Measurements from ENCODE around the gene GPR160.
"Not testable (repeated sequence)": the region's sequence is repeated elsewhere in the genome, so short reads cannot be mapped to it uniquely, and the experiment has no call there.

GPR160 gene

DNA sequence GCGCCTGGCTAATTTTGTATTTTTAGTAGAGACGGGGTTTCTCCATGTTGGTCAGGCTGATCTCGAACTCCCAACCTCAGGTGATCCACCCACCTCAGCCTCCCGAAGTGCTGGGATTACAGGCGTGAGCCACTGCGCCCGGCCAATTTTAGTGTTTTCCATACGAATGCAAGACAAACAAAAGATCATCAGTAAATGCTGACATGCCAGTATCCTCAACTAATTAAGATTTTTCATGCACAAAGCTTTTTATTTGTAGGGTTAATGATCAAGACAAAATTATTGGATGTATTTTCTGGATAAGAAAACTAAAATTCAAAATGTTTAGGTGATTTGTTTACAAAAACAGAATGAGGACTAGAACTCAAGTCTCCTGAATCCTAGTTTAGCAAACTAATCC is 76.4 kb downstream of the GPR160 start:
- DNase-seq, result not testable (repeated sequence)

DNA sequence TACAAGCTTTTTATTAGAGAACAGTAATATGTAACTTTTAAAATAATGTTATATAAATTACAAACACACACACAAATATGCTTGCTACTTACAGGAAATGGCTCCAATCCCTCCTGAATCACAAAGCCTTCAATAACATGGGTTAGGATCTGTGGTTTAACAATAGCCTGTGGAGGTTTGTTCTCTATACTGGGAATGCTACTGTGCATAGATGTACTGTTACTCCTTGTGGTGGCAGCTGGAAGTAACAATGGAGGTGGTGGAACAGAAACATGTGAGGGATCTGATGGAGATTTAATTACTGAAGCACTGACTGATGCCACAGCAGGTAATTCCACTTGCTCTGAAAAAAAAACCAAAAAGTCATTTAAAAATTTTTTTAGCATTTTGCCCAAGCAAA is 79.3 kb downstream of the GPR160 start:
- peak; percentile 7 for DNase-seq

DNA sequence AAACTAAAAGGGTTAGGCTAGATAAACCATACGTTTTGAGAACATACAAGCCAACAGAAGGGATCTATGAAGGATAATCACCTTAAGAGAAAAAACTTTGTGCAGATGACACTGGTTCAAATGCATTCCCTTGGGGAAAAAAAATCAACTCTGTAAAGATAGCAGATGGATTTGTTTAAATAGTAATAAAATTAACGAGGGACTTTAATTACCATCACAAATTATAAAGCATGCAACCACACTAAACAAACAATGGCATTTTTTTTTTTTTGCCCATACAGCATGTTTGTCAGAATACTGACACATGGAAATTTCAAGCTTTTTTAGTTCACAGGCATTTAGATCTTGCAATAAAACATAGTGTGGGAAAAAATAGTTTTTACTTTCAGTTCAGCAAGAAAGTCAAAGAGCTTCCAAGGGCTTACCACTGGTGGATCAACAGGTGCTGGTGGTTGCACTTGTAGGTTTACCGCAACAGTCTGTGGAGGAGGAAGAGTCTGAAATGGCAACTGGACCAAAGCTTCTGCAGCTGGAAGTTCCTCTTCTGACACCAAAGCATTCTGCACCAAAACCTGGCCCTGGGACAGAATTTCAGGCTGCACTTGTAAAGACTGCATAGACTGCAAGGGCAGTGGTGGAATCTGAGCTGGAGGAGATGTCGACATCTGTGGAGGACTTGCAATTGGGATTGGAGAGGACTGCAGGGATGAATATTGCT is 90.6 kb downstream of the GPR160 start:
- DNase-seq, result no peak

DNA sequence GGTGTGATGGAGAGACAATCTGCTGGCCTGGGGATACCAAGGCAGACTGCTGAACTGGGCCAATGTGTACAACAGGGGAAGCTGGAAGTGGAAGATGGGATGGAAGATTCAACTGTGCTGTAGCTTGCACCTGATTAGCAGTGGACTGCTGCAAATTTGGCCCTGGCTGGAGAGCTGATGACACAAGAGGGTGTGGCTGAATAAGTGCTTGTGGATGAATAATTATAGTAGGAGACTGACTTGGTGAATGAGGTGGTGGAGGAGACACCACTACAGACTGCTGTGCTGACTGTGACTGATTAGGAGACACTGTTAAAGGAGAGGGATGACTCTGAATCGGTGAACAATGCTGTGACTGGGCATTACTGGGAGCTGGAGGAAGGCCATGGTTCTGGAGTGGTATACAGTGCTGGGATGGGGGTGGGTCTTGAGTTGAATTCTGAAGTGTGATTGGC is 91.2 kb downstream of the GPR160 start:
- peak; percentile 20 for DNase-seq

DNA sequence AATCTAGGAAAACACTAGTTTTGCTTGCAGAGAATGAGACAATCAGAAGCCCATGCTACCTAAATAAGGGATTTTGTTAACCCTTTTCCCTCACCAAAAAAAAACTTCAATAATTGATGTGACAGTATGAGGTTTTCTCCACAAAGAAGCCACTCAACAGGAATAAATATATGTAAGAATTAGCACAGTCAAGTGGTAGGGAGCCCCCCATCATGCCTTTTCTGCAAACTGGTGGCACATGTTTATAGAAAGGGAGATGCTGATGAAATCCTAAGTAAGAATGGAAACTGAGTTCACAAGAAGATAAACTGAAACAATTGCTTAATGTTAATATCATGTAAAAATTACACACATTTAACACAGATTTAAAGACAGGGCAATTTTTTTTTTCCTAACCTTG is 92.7 kb downstream of the GPR160 start:
- DNase-seq, result peak; percentile 33

DNA sequence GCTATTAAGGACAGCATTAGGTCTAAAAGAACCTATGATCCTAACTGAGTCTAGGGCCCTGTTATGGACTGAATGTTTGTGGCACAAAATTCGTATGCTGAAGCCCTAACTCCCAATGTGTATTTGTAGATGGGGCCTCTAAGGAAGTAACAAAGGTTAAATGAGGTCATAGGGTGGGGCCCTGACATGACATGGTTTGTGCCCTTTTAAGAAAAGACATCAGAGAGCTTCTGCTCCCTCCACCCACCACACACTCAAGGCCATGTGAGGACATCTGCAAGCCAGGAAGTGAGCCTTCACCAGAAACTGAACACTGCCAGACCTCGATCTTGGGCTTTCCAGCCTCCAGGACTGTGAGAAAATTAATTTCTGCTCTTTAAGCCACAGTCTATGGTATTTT is 94.5 kb downstream of the GPR160 start:
- DNase-seq, result no peak

Data from fibroblast of skin of scalp (primary cell).